Fibroblast of skin of back (primary cell): Measurements from ENCODE around the gene PLEKHA8. TPM values are rescaled to one million over a fixed set of nuclear protein-coding genes. Genes with fewer than 3 reads are reported as not detected.

Experiments
- DNase-seq: peaks from one replicate; pipeline ENCODE4 v3.0.0-alpha.2; 2013
- polyA plus RNA-seq, 2 experiments: library from polyadenylated mRNA; unstranded; fragments of 120-200 nt; gene quantifications; one replicate each; pipeline ENCODE4 v1.2.1, GENCODE V29; 2013; ENCODE audit not compliant: insufficient read length in 2 of 2

Gene PLEKHA8
- 10.7 TPM for polyA plus RNA-seq (2013, experiment 1 of 2; ENCODE audit: insufficient read length)
- 10.3 TPM for polyA plus RNA-seq (2013, experiment 2 of 2; ENCODE audit: insufficient read length)

- peak; percentile 87 for DNase-seq
Observed at GRCh38 chr7:30028216-30028748, at the start of gene PLEKHA8. Gene PLEKHA8, plus strand, starts transcription at chr7:30028412. Its CDS starts 351 bp downstream, at chr7:30028763.

- no peak for DNase-seq
Observed at GRCh38 chr7:29980151-29980550, 48.1 kb upstream of the PLEKHA8 start.

- DNase-seq: peak; percentile 57
Observed at GRCh38 chr7:29987083-29987482, 41.1 kb upstream of the PLEKHA8 start.

- peak; percentile 87 for DNase-seq
Observed at GRCh38 chr7:29987811-29988317, 40.3 kb upstream of the PLEKHA8 start.

- DNase-seq: peak; percentile 66
Observed at GRCh38 chr7:29988424-29989256, 39.6 kb upstream of the PLEKHA8 start.

GRCh38 chr7:29989257-29989995 is 38.8 kb upstream of the PLEKHA8 start, which contains the start of gene SCRN1:
Gene SCRN1, minus strand, starts transcription at chr7:29989801. Its CDS starts 20,734 bp downstream, at chr7:29969067.
- peak; percentile 40 for DNase-seq

- no peak for DNase-seq
Observed at GRCh38 chr7:29990931-29991330, 37.3 kb upstream of the PLEKHA8 start.

GRCh38 chr7:29991937-29992336 is 36.3 kb upstream of the PLEKHA8 start:
- no peak for DNase-seq

- no peak for DNase-seq
Observed at GRCh38 chr7:29993140-29993539, 35.1 kb upstream of the PLEKHA8 start.

GRCh38 chr7:29995652-29996051 is 32.6 kb upstream of the PLEKHA8 start:
- DNase-seq: peak; percentile 23

GRCh38 chr7:29996321-29996720 is 31.9 kb upstream of the PLEKHA8 start:
- DNase-seq: no peak

- DNase-seq: no peak
Observed at GRCh38 chr7:29998489-29998888, 29.7 kb upstream of the PLEKHA8 start.

GRCh38 chr7:30001998-30002397 is 26.2 kb upstream of the PLEKHA8 start:
- no peak for DNase-seq

- DNase-seq: no peak
Observed at GRCh38 chr7:30003098-30003497, 25.1 kb upstream of the PLEKHA8 start.

GRCh38 chr7:30005464-30005863 is 22.7 kb upstream of the PLEKHA8 start:
- no peak for DNase-seq

- no peak for DNase-seq
Observed at GRCh38 chr7:30010021-30010420, 18.2 kb upstream of the PLEKHA8 start.

- DNase-seq: no peak
Observed at GRCh38 chr7:30012757-30013156, 15.5 kb upstream of the PLEKHA8 start.

- no peak for DNase-seq
Observed at GRCh38 chr7:30018451-30018850, 9.8 kb upstream of the PLEKHA8 start.

GRCh38 chr7:30019387-30019786 is 8.8 kb upstream of the PLEKHA8 start:
- no peak for DNase-seq

- peak; percentile 38 for DNase-seq
Observed at GRCh38 chr7:30019960-30020359, 8.3 kb upstream of the PLEKHA8 start.

GRCh38 chr7:30020535-30020934 is 7.7 kb upstream of the PLEKHA8 start:
- no peak for DNase-seq

- DNase-seq: no peak
Observed at GRCh38 chr7:30022991-30023390, 5.2 kb upstream of the PLEKHA8 start.

GRCh38 chr7:30023524-30023923 is 4.7 kb upstream of the PLEKHA8 start:
- DNase-seq: no peak
